SIG-M5 (cell line): ENCODE measurements around the gene PPP1R26.

Source experiments
- DNase-seq: peaks from one replicate; lab custom pipeline; 2025; lab: John Stamatoyannopoulos, UW

PPP1R26 gene

GRCh38 chr9:135464181-135464580 lies 15.4 kb upstream of the PPP1R26 start:
- no peak for DNase-seq

- DNase-seq, result no peak
Observed at GRCh38 chr9:135468854-135469521, 10.6 kb upstream of the PPP1R26 start.

GRCh38 chr9:135471791-135472640 lies 7.6 kb upstream of the PPP1R26 start:
- no peak for DNase-seq

- no peak for DNase-seq
Observed at GRCh38 chr9:135473972-135474543, 5.5 kb upstream of the PPP1R26 start.

- no peak for DNase-seq
Observed at GRCh38 chr9:135474915-135475314, 4.7 kb upstream of the PPP1R26 start.

GRCh38 chr9:135476561-135477355 lies 2.8 kb upstream of the PPP1R26 start:
- no peak for DNase-seq

GRCh38 chr9:135478191-135478590 lies 1.4 kb upstream of the PPP1R26 start:
- DNase-seq, result no peak

DNA sequence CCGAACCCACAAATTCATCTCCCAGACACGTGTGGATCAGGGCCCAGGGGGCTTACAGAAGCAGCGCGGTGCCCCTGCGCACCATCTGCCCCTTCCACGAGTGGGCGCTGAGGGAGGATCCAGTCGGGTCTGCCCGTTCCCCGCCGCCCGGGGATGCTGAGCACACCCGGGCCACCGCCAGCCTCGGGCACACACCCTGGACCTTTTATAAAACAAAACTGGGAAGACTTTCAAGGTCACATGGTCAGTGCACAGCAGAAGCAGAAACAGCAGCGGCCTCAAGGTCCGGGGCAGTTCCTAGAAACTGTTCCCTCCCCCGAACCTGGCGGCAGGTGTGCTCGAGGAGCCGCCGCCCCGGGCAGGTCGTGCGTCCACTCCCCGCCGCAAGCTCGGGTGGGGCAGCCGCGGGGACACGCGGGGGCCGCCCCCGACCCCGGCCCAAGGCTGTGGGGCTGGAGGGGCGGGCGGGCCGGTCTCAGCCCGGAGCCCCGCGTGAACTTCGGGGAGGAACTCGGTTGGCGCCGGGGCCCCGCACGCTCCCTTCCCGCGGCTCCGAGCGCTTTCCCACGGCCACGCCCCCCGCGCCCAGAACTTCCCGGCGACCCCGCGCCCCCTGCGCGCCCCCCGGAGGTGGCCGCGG lies 633 bp upstream of the PPP1R26 start:
- DNase-seq, result no peak

- no peak for DNase-seq
Observed at GRCh38 chr9:135480071-135480939, 723 bp downstream of the PPP1R26 start.

DNA sequence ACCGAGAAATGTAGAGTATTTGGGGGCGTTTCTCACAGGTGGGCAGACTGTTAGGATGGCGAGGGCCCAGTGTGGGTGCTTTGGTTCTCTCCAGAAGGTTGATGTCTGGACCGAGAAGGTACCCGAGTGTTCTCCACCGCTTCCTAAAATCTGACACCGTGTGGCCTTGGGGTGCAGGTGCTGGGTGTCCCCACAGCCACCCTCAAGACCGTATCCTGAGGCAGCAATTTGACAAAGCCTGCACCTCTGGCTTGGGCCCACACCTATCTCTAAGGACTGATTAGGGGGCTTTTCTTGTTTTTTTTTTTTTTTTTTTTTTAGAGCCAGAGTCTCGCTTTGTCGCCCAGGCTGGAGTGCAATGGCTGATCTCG lies 1.3 kb downstream of the PPP1R26 start:
- no peak for DNase-seq

GRCh38 chr9:135482015-135482754 lies 2.6 kb downstream of the PPP1R26 start:
- DNase-seq, result no peak

DNA sequence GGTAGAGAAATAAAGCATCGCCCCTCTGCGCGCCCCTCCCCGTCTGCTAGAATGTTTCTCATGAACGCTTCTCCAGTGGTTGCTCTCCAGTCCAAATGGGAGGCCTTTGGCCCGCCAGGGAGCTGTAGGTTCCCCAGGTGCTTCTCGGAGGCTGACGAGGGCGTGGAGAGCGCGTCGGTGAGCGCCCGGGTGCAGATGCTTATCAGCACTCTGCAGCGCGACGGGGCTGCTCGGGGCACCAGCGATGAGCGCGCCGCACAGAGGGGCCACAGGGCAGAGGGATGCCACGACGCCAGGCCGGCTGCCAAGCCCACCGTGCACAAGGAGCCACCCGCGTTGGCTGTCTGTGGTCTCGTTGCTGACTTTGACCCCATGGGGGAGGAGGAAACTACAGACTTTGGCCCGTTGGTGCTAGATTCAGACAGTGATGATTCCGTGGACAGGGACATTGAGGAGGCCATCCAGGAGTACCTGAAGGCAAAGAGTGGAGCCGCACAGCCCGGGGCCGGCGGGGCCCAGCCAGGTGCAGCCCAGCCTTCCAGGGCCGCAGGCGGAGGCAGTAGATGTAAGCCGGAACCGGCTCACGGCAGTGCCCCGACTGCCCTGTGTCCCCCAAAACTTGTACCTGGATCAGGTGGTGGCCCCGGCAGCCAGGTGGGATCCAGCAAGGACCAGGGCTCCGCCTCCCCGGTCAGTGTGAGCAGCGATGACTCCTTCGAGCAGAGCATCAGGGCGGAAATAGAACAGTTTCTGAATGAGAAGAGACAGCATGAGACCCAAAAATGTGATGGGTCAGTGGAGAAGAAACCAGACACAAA lies 5.1 kb downstream of the PPP1R26 start:
- no peak for DNase-seq

- no peak for DNase-seq
Observed at GRCh38 chr9:135485385-135485784, 5.8 kb downstream of the PPP1R26 start.

DNA sequence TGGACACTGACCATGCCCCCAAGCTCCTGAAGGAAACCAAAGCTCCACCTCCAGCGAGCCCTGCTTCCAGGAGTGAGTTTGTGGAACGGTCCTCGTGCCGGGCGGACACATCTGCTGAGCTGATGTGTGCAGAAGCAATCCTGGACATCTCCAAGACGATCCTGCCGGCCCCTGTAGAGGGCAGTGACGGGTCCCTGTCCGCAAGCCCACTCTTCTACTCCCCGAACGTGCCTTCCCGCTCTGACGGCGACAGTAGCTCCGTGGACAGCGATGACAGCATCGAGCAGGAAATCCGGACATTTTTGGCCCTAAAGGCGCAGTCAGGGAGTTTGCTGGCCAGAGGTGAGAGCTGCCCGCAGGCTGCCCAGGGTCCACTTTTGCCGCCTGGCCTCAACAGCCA lies 6.2 kb downstream of the PPP1R26 start:
- DNase-seq, result no peak

DNA sequence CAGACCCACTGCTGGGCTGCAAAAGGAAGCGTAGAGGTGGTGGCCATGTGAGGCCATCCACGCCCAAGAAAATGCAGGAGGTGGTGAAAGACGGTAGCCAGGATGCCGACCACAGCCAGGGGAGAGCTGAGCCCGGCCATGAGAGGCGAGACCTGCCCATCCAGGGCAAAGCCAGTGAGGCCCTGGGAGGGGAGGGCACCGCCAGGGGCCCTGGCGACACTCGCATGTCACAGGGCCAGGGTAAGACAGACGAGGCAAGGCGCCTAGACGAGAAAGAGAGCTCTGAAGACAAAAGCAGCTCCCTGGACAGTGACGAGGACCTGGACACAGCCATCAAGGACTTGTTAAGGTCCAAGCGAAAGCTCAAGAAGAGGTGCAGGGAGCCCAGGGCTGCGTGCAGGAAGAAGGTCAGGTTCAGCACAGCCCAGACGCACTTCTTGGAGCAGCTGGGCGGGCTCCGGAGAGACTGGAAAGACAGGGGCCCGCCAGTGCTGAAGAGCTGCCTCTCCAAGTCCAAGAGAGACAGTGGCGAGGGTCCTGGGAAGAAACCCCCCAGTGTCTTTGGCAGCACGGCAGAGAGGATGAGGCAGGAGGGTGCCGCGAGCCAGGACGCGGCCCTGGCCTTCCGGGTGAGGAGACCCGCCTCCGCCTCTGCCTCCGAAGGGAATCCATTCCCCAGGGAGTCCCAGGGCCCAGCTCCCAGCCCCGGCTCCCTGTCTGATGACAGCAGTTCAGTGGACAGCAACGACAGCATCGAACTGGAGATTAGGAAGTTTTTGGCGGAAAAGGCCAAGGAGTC lies 6.9 kb downstream of the PPP1R26 start:
- DNase-seq, result no peak

DNA sequence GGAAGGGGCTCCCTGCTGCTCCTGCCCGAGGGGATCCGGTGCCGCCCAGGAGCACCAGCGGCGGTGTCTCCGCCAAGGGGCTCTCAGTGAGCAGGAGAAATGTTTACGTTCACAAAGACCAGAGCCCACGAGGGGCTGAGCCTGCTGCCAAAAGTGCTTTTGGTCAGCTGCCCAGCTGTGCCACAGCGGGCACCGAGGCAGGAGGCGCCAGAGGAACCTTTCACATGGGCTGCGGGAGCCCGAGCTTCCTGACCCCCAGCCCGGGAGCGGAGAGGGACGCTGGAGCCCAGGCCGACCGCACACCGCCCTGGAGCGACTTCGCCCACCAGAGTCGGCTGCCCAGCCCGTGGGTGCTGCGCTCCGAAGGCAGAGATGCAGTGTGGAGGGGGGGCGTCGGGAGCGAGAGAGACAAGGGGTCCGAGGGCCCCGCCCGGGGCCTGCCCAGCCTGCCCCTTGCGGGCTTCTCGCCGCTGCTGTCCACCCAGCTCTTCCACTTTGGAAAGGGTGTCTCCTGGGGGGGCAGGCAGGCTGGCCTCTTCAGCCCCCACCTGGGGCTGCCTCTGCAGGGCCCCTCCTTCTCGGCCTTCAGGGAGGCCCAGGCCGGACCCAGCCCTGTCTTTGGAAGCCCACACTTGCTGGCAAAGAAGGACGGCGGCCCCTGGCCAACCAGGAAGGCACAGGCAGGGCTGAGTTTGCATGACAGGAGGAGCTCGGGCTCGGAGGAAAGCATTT lies 7.9 kb downstream of the PPP1R26 start:
- no peak for DNase-seq

- no peak for DNase-seq
Observed at GRCh38 chr9:135488013-135488330, 8.4 kb downstream of the PPP1R26 start.

DNA sequence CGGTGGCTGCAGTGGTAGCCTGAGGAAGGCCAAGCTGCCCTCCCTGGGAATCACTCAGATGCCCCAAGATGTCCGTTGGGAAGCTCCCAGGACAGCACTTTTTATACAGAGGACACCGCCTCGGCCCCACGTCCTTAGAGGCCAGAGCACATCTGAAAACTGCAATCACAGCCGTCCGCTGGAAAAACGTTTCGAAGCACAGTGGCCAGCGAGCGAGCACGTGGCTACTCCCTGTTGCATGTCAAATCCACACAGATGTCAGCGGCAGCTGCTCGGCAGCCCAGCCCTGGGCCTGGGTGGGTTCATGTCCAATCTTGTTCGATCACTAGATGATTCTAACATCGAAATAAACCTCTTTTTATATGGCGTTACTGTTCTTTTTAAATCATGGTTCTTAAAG lies 8.9 kb downstream of the PPP1R26 start:
- DNase-seq, result no peak
